GM06990 (cell line): ENCODE data around the gene SULT2B1.
"Not testable (repeated sequence)": the region's sequence is repeated elsewhere in the genome, so short reads cannot be mapped to it uniquely, and the experiment has no call there.

Source experiments
- DNase-seq: peaks from one replicate; pipeline ENCODE4 v3.0.0-alpha.2; 2011; ENCODE audit not compliant: insufficient read length; ENCODE audit errors: extremely low read depth
- H3K27me3 ChIP-seq: replicated peaks from 2 replicates; pipeline ENCODE4 v1.6.0; 2011; ENCODE audit warnings: low read length; ENCODE audit not compliant: control insufficient read depth, insufficient read depth
- H3K36me3 ChIP-seq: 2 replicates; pipeline ENCODE4 v1.5.1; 2011; ENCODE audit warnings: low read length; ENCODE audit not compliant: control insufficient read depth, insufficient read depth
- H3K4me3 ChIP-seq: replicated peaks from 2 replicates; pipeline ENCODE4 v1.5.1; 2011; ENCODE audit warnings: low read depth, mild to moderate bottlenecking, control low read depth, low read length
- TF ChIP-seq, protein P1 (sequence below): IDR thresholded peaks from 2 replicates; pipeline ENCODE4 v1.5.1; 2011; ENCODE audit warnings: low read length, control low read depth, mild to moderate bottlenecking, inconsistent platforms; ENCODE audit not compliant: insufficient read depth, poor library complexity, severe bottlenecking

The SULT2B1 gene

DNA sequence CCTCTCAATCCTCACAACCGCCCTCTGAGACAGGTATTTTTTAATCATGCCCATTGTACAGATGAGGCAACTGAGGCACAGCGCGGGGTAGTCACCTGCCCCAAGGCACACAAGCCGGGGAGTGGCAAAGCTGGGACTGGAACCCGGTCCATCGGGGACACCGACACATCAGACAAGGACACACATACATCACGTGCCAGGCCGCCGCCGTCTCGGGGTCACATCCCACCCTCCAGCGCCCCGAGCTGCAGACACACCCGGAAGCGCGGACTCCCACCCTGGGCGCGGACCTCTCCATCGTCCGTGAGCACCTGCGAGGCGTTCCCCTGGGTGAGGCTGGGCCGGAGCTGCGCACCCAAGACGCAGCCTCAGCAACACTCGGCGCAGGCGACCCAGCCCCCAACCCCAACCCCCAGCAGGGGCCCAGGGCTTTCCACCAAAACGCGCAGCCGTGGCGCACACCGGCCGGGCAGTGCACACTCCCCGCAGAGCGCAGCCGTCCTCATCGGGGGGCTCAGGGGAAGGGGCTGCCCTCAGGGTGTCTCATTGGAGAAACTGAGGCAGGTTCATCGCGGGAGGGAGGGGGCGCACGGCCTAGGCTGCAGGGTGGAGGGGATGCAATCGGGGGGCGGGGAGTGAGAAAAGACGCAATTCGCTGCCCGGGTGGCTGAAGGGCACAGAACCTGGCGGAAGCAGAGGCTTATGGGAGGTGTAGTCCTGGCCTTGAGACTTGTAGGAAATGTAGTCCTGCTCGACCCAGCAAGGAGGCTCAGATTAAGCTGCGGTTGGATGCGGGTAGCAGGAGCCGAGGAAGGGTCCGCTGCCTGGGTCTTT lies 38.5 kb upstream of the SULT2B1 start:
- H3K4me3 ChIP-seq = peak overlapping the region; percentile 77
- DNase-seq = peak; percentile 59
- TF ChIP-seq, protein P1, sequence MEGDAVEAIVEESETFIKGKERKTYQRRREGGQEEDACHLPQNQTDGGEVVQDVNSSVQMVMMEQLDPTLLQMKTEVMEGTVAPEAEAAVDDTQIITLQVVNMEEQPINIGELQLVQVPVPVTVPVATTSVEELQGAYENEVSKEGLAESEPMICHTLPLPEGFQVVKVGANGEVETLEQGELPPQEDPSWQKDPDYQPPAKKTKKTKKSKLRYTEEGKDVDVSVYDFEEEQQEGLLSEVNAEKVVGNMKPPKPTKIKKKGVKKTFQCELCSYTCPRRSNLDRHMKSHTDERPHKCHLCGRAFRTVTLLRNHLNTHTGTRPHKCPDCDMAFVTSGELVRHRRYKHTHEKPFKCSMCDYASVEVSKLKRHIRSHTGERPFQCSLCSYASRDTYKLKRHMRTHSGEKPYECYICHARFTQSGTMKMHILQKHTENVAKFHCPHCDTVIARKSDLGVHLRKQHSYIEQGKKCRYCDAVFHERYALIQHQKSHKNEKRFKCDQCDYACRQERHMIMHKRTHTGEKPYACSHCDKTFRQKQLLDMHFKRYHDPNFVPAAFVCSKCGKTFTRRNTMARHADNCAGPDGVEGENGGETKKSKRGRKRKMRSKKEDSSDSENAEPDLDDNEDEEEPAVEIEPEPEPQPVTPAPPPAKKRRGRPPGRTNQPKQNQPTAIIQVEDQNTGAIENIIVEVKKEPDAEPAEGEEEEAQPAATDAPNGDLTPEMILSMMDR = no peak
- no peaks in the 10 kb centered on the region for H3K36me3 ChIP-seq
- peaks cover 2% of the 10 kb centered on the region for H3K27me3 ChIP-seq

- Histone ChIP-seq H3K4me3 (peak overlapping the region; percentile 77), H3K36me3 (no peaks in the 10 kb centered on the region), H3K27me3 (peaks cover 2% of the 10 kb centered on the region)
- no peak for DNase-seq
- TF ChIP-seq, protein P1 = no peak
These were observed 37.9 kb upstream of the SULT2B1 start for GRCh38 chr19:48514123-48514458.

DNA sequence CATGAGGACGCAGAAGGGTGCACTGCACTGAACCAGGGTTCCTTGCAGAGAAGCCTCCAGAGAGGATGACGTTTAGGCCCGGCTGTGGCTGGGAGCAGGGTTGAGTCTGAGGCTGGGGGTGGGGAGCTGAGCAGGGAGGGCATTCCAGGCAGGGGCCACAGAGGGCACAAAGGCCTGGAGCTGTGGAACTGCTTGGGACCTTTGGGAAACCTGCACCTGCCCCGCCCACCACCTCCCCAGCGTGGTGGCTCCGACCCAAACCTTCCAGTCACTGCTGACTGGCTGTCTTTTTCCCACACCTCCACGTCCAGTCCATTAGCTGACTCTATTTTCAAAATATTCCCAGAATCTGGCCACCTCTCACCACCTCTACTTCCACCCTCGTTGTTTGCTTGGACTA lies 35.4 kb upstream of the SULT2B1 start:
- TF ChIP-seq, protein P1 = no peak
- Histone ChIP-seq H3K4me3 (no peak overlapping the region), H3K36me3 (no peaks in the 10 kb centered on the region), H3K27me3 (no peaks in the 10 kb centered on the region; the same call in 1 of the 2 replicates)
- DNase-seq = no peak

DNA sequence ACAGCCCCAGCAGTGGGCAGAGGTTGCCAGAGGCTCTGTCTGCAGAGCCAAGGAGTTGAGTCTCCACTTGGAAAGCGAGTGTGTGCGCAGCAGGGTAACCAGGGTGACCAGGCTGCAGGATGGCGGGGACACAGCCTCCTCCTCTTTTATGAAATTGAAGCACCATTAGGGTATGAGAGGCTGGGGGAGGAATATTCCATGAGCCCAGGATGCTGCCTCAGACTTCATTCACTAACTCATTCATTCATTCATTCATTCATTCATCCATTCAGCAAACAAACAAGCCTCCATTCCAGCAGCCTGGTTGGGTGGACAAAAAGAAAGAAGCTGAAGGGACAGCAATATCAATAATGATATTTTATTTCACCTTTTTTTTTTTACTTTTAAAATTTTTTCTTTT lies 33.8 kb upstream of the SULT2B1 start:
- Histone ChIP-seq H3K4me3 (no peak overlapping the region), H3K36me3 (no peaks in the 10 kb centered on the region)
- DNase-seq = no peak

DNA sequence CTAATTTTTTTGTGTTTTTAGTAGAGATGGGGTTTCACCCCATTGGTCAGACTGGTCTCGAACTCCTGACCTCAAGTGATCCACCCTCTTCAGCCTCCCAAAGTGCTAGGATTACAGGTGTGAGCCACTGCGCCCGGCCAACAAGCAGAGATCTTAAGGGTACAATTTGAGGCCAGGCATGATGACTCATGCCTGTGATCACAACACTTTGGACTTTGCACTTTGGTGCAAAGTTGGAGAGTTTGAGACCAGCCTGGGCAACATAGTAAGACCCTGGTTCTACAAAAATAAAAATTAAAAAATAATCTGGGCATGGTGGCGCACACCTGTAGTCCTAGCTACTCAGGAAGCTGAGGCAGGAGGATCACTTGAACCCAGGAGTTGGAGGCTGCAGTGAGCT lies 32.5 kb upstream of the SULT2B1 start:
- not testable (repeated sequence) for H3K27me3 ChIP-seq, H3K4me3 ChIP-seq, H3K36me3 ChIP-seq, DNase-seq

More for the DNA sequence above, 33.8 kb upstream of the SULT2B1 start:
- no peaks in the 10 kb centered on the region for H3K27me3 ChIP-seq
- TF ChIP-seq, protein P1 = no peak

GRCh38 chr19:48520134-48520533 lies 31.8 kb upstream of the SULT2B1 start:
- no peaks in the 10 kb centered on the region for H3K36me3 ChIP-seq
- no peaks in the 10 kb centered on the region for H3K27me3 ChIP-seq
- H3K4me3 ChIP-seq = no peak overlapping the region
- TF ChIP-seq, protein P1 = no peak
- DNase-seq = no peak
